NCI-H345 treated with DMSO at 0.1 percent for 48 hours (cell line): ENCODE data around the gene UNC93A.
"Not testable (repeated sequence)": the region's sequence is repeated elsewhere in the genome, so short reads cannot be mapped to it uniquely, and the experiment has no call there.

ENCODE experiments used
- DNase-seq: peaks from one replicate; lab custom pipeline; 2025; ENCODE audit not compliant: unreplicated experiment; lab: John Stamatoyannopoulos, UW

Gene UNC93A

DNA sequence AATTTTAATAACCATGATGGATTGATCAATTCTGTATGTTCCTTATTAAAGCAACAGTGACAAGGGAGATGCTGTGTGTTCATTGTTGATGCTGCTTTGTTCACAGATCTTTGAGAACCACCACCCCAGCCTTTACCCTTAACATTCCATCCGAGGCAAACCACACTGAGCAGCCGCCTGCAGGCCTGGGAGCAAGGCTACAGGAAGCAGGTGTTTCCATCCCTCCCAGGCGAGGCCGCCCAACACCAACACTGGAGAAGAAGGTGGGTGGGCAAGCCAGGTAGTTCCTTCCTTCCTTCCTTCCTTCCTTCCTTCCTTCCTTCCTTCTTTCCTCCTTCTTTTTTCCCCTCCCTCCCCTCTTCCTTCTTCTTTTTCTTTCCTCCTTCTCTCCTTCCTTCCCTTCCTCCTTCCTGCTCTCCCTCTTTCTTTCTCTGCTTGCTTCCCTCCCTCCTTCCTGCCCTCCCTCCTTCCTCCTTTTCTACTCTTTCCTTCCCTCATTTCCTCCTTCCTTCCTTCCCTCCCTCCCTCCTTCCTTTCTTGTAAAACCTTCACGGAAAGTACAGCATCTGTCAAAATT lies 47.5 kb downstream of the UNC93A start:
- DNase-seq, result no peak

DNA sequence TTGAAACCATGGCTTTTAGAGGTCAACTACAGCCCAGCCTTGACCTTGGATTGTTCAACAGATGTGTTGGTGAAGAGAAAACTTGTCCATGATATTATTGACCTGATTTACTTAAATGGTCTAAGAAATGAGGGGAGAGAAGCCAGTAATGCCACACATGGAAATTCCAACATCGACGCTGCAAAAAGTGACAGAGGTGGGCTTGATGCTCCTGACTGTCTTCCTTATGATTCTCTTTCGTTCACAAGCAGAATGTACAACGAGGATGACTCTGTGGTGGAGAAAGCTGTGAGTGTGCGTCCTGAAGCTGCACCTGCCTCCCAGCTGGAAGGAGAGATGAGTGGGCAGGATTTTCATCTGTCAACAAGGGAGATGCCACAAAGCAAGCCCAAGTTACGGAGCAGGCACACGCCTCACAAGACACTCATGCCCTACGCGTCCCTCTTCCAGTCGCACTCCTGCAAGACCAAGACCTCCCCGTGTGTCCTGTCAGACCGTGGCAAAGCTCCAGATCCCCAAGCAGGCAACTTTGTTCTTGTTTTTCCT lies 50.0 kb downstream of the UNC93A start:
- DNase-seq, result peak; percentile 74

DNA sequence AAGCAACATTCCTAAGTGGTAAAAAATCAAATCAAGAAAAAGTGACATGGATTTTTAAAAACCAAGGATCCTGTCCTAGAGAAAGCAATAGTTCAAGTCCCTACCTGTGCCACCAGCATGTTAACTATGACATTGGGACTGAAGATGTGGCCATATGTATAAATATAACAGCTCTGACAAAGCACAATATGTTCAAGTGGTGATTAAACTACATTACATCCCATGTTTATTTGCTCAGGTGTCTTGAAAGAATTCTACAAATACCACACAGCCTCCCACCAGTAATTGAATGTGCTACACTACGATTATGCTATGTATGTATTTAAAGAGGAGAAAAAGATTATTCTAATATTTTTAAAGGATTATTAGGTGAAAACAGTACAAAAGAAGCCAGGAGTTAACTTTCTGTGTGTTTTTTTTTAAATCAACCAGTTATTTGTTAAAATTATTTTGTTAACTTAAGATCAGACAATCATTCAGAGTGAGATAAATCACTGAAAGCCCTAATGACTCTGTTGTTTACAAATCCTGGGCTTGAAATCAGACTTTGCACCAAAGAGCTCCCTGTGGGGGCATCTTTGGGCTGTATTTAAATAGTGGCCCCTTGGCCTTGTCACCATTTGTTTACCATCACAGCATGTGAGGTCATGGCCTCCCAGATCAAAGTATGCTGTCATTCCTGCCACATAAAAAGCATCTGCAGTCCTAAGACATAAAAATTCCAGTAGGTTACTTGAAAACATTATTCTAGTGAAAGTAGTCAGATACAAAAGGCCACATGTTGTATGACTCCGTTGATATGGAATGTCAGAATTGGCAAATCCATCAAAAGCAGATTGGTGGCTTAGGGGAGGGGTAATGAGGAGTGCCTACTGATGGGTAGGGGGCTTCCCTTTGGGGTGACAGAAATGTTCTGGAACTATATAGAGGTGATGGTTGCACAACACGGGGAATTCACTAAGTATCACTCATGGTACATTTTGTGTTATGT lies 50.8 kb downstream of the UNC93A start:
- peak; percentile 55 for DNase-seq

DNA sequence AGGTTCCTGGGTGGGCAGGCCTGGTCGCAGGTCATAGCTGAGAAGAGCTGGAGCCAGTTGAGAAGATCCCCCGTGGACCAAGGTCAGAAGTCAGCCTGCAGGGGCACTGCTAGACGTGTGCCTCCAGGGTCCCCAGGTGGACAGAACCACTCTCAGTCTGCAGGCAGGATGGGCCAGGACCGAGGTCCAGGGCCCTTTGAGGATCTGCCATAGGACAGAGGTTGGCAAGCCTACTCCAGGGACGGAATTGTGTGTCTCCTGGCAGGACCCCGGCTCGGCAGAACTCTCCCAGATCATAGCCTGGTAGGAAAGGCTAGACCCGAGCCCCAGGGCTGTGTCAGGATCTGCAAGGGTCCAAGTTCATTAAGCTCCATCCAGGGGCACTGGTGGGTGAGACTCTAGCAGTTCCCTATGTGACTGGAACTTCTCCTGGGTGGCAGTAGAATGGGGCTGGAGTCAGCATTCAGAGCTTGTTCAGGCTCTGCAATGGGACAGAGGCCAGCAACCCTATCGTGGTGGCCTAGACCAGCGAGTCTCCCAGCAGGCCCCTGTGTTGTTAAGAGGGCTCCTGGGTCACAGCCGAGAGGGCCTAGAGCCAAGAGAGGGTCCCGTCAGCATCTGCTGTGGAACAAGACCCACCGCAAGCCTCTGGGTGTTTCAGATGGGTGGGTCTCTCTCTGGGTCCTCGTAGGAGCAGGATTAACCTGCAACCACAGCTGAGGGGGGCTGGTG lies 51.9 kb downstream of the UNC93A start:
- no peak for DNase-seq

DNA sequence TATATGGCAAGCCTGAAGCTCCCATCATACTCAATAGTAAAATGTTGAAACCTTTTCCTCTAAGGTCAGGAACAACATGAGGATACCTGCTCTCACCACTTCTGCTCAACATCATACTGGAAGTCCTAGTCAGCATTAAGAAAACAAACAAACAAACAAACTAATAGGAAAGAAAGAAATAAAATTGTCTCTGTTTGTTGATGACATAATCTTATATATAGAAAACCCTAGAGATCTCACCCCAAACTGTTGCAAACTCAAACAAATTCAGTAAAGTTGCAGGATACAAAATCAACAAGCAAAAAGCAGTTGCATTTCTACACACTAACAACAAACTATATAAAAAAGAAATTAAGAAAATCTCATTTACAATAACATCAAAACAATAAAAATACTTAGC lies 54.2 kb downstream of the UNC93A start:
- DNase-seq, result no peak

DNA sequence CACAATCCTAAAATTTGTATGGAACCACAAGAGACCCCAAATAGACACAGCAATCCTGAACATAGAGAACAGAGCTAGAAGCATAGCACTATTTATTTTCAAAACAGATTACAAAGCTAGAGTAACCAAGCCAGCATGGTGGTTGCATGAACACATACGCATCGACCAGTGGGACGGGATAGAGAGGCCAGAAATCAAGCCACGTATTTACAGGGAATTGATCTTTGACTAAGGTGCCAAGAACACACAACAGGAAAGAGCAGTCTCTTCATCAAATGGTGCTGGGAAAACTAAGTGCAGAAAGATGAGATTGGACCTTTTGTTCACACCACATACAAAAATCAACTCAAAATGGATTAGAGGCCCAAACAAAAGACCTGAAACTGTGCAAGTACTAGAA lies 54.8 kb downstream of the UNC93A start:
- no peak for DNase-seq

DNA sequence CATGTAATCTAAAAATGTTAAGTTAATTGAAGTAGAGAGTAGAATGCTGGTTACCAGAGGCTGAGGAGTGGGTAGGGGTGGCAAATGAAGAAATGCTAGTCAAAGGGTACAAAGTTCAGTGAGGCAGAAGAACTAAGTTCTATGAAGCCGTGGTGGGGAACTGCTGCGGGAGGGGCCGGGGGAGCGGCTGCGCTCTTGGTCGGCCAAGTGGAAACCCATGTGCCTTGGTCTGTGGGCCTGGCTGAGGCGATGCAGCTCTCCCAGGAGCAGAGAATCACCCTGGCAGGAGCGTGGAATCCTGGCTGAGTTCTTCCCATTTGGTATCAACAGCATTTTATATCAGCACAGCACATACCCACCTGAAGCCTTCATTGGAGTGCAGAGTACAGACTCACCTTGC lies 56.1 kb downstream of the UNC93A start:
- no peak for DNase-seq

DNA sequence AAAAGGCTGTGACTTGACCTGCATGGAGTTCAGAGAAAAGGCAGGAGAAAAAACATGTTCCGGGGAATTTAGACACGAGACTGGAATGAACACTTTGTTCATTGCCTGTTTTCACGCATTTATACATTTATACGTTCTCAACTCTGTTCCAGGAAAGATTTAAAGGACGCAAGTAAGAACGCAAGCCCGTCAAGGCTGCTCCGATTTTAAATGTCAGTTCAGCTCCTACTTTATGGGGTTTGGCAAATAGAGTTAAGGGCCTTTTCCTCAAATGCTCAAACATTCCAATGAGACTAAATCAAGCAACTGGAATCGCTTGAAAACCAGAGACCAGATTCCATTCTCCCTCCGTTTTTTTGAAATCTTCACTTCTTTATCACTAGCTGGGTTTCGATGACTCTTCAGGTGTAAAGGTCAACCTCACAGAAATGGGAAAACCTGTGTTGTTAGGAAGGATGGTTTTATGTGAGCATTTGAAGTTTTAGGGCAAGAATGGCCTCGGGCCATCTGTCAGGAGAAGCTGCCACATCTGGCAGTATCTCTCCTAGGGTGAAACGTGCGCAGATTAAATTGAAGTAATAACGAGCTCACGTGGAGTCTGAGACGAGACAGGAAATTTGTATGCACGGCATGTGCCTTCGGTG lies 58.6 kb downstream of the UNC93A start:
- no peak for DNase-seq

DNA sequence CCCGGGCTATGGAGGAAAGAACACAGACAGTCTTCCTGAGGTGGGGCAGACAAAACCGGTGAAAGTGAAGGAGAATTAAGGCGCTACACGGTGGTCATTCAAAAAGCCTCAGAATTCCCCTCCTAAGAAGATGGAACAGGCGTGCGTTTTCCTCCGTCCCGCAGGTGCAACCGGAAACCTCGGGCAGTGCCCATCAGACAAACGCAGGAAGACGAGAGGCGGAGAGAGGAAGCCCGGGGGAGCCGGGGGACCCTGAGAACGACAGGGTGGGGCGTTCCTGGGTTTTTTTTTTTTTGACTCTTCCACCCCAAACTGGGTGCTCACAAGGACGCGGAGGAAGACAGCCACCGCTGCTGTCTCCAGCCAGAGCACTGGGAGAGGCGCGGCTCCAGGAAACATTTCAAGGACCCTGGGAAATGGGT lies 59.2 kb downstream of the UNC93A start:
- DNase-seq, result no peak

DNA sequence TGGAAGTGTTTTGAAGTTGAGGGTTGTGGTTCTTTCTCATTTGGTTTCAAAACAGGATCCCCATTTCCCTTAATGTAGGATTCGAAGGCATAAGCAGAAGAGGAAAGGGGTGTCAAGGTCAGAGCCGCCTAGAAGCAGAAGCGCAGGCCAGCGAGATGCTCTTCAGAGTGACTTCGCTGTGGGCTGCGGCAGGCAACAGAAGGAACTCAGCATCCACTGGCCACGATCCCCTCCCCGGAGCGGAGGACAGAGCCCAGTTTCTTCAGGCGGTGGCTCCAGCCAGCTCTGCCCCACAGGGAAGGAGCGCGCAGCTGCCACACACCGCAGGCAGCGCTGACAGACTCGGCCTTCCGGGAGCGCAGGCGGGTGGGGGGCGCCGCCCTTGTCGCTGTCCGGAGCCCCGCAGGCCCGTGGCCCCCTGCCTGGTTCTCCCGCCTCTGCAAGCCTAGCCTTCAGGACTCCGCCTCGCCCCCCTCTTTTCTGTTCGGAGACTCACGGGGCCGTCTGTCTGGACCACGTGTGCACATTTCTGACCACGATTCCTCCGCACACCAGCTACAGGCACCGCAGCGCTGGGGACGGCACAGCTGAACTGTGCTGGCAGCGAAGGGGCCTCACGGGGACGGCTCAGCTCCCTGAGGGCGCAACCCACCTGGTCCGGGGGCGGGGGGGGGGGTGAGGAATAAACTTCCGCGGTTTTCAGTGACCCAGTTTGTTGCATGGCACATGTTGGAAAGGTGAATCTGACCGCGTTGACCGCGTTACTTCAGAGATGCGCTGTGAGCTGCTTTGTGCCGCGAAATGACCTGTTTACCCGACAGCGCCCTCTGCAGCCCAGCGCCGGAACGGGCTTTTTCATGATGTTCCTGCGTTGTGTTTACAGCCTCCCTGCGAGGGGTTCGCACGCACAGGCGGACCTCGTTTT lies 59.9 kb downstream of the UNC93A start:
- DNase-seq, result peak; percentile 69

DNA sequence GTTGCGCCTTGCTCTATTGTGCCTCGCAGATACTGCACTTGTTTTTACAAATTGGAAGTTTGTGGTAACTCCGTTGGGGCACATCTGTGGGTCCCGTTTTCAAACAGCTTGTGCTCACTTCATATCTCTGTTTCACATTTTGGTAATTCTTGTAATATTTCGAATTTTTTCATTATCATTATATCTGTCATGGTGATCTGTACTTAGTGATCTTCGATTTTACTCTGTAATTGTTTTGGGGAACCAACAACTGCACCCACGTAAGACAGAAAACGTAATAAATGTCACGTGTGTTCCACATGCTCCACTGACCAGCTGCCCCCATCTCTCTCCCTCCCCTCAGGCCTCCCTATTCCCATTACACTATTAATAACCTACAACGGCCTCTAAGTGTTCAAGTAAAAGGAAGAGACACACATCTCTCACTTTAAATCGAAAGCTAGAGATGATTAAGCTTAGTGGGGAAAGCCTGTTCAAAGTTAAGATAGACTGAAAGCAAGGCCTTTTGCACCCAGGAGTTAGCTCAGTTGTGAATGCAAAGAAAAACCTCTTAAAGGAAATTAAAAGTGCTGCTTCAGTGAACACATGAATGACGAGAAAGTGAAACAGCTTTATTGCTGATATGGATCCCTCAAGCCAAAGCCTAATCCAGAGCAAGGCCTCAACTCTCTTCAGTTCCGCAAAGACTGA lies 60.7 kb downstream of the UNC93A start:
- DNase-seq, result no peak

DNA sequence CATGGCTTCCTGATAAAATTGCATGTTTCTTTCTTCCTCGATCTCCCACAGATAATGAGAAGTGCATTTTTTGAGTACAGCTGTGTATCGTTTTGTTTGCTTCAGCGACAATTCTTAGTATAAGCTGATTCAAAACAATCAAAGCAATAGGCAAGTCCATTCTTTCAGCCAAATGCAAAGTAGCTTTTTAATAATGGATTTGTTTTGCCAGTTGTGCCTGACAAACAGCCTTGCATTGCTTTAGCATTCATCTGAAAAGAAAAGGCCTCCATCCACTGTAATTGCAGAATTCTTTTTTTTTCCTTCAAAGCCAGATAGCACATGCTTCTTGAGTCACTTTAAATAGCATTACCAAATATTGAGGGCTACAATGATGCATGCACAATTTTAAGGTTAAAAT lies 65.8 kb downstream of the UNC93A start:
- no peak for DNase-seq

DNA sequence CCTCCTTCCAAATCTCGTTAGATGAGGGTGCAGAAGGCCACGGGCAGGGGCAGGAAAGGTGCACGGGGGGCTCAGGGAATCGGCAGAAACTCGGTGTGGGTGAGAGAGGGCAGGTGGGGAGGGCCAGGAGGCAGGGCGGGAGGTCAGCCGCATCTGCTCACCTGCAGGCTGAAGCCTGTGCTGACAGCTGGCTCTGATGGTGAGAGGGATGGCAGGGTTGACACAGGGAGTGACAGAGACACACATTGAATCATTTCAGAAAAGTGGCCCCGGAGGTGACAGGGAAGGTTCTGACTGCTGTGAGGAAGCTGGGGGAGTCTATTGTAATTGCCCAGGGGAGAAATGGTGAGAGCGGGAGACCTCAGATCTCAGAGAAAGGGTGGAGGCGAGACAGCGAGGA lies 67.3 kb downstream of the UNC93A start:
- not testable (repeated sequence) for DNase-seq

DNA sequence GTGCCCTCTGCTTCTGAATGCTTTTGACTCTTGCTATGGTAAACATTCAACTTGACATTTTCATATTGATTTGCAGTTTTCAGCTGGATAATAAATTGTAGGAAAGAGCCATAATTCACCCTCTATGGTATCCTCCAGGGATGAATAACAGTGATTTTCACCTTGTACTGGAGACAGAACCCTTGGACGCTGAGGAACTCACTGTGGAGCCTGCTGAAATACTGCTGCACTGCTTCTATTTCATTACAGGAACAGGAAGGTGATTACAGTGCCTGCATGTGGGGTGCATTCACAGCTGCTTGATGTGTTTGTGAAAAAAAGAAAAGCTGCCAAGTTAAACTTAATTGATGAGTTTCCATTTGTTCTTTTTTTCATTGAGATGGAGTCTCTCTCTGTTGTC lies 70.1 kb downstream of the UNC93A start:
- DNase-seq, result not testable (repeated sequence)
